Peyer's patch (tissue), 4 donors: Measurements from ENCODE around the gene C1QL2. TPM values are rescaled to one million over a fixed set of nuclear protein-coding genes. Genes with fewer than 3 reads are reported as not detected.

ENCODE experiments used
- DNase-seq, 3 donors: peaks; one replicate each; pipeline ENCODE4 v3.0.0-alpha.2; 2017 to 2019
- H3K27ac ChIP-seq, 4 donors: fragments of 200-600 bp; sonication (generic); one replicate each; pipeline ENCODE4 v1.5.1; 2016 to 2019
- H3K27me3 ChIP-seq, 2 donors: fragments of 200-600 bp; sonication (generic); one replicate each; pipeline ENCODE4 v1.5.1; 2019
- H3K36me3 ChIP-seq, 3 donors: fragments of 200-600 bp; sonication (generic); one replicate each; pipeline ENCODE4 v1.5.1; 2016 to 2019
- H3K4me1 ChIP-seq, 4 donors: fragments of 200-600 bp; sonication (generic); one replicate each; pipeline ENCODE4 v1.5.1; 2016 to 2019
- H3K4me3 ChIP-seq, 4 donors: fragments of 200-600 bp; sonication (generic); 1 replicate in 3 of 4; 2 replicates in 1 of 4; pipeline ENCODE4 v1.5.1; 2016 to 2019; ENCODE audit warnings: mild to moderate bottlenecking in 1 of 4
- H3K9me3 ChIP-seq, 4 donors: fragments of 200-600 bp; sonication (generic); one replicate each; pipeline ENCODE4 v1.5.1; 2016 to 2019; ENCODE audit warnings: mild to moderate bottlenecking in 1 of 4
- POLR2A ChIP-seq, 2 donors: fragments of 450-650 bp; IDR thresholded peaks; one replicate each; pipeline ENCODE4 v1.5.1; 2017; ENCODE audit warnings: antibody characterized with exemption in 2 of 2, mild to moderate bottlenecking in 2 of 2, moderate library complexity in 2 of 2
- total RNA-seq, 4 donors: library from RNA; depleted of rRNA; stranded (reverse); fragments of >200 nt; gene quantifications; one replicate each; pipeline ENCODE4 v1.1.0, GENCODE V29; 2016
- TF ChIP-seq, protein P1 (sequence below), 6 experiments: fragments of 450-650 bp in 4 of 6; fragments of 200-600 bp in 2 of 6; sonication (generic) in 1 of 6; IDR thresholded peaks; one replicate each; pipeline ENCODE4 v1.5.1; 2017 to 2019; ENCODE audit warnings: antibody characterized with exemption in 6 of 6, mild to moderate bottlenecking in 3 of 6, moderate library complexity in 1 of 6

Gene C1QL2
- total RNA-seq, 4 donors from 2014 or later = not detected

DNA sequence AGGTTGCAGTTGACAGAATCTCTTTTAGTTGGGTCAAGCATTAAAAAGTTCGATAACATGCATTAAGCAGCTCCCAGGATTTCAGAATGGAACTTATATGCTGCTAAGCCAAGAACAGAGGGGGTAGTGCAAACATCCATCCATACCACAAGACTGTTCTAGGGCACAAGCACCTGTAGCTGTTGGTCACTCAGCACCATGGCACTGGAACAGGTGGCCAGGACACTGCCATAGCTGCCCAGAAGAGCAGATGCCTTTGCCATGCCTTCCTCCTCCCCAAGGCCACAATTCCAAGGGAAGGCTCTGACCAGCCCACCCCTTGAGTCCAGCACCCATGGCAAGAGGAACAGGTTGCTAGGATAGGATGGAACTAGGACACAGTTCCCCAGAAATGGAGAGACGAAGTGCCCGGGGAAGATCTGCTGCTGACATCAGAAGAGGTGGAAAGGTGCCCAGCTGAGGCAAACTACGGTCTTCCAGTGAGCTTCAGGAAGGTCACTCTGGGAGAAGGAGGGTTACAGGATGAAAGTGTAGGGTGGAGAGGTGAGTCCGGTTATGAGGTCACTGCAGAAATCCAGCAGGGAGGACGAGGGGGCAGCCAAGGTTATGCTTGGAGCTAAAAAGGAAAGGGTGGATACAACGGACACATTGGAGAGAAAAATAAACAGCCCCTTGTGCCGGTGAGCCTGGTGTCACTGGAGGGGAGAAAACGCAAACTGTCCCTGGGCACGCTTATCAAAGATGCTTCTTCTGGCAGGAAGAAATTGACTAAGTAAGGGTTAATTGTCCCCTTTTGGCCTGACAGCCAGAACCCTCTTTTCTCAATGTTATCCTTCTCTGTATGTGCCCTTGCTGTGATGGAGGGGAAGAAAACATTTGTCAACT is 41.9 kb downstream of the C1QL2 start:
- Histone ChIP-seq H3K36me3 (no peaks in the 10 kb centered on the region), H3K27ac (no peak overlapping the region), H3K27me3 (no peaks in the 10 kb centered on the region), H3K9me3 (no peaks in the 10 kb centered on the region), H3K4me1 (no peaks in the 10 kb centered on the region), H3K4me3 (no peak overlapping the region)
- no peak for DNase-seq
- TF ChIP-seq, protein P1, sequence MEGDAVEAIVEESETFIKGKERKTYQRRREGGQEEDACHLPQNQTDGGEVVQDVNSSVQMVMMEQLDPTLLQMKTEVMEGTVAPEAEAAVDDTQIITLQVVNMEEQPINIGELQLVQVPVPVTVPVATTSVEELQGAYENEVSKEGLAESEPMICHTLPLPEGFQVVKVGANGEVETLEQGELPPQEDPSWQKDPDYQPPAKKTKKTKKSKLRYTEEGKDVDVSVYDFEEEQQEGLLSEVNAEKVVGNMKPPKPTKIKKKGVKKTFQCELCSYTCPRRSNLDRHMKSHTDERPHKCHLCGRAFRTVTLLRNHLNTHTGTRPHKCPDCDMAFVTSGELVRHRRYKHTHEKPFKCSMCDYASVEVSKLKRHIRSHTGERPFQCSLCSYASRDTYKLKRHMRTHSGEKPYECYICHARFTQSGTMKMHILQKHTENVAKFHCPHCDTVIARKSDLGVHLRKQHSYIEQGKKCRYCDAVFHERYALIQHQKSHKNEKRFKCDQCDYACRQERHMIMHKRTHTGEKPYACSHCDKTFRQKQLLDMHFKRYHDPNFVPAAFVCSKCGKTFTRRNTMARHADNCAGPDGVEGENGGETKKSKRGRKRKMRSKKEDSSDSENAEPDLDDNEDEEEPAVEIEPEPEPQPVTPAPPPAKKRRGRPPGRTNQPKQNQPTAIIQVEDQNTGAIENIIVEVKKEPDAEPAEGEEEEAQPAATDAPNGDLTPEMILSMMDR (IDR thresholded peaks at IDR 0.05) = no peak
- no peak for TF ChIP-seq POLR2A (IDR thresholded peaks at IDR 0.05)

DNA sequence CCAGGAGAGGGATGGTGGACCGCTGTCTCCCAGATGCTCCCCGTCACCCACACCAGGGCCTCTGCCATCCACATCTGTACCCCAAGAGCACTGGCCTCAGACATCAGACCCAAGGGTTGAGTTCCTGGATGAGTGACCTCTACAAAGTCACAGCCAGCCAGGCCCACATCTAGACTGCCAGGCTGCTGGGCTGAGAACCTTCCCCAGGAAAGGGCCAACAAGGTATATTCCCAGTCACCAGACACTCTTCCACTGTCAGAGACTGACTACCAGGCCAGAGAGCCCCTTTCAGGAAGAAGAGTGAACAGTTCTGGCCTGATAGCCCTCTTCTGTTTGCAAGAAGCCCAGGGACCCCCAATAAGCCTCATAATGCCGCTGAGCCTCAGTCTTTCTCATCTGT is 44.3 kb downstream of the C1QL2 start:
- H3K4me1 ChIP-seq = no peaks in the 10 kb centered on the region
- TF ChIP-seq, protein P1 (IDR thresholded peaks at IDR 0.05) = no peak
- TF ChIP-seq POLR2A (IDR thresholded peaks at IDR 0.05) = no peak
- no peaks in the 10 kb centered on the region for H3K36me3 ChIP-seq
- H3K9me3 ChIP-seq = peaks cover 0 to 6% (median 0%) of the 10 kb centered on the region in 4 donors
- H3K4me3 ChIP-seq = no peak overlapping the region
- no peak for DNase-seq
- H3K27ac ChIP-seq = no peak overlapping the region
- no peaks in the 10 kb centered on the region for H3K27me3 ChIP-seq

DNA sequence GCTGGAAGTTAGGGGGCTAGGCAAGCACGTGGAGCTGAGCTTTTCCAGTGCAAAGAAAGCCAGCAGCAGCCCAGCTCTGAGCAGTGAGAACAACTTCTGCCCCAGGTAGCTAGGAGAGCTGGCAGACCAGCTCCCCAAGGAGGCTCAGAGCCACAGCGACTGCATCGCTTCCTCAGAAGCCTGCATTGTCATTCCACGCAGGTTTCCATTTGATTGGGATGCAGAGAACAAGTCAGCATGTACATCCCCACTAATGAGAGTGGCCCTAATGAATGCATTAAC is 45.1 kb downstream of the C1QL2 start:
- no peaks in the 10 kb centered on the region for H3K27me3 ChIP-seq
- no peaks in the 10 kb centered on the region for H3K4me1 ChIP-seq
- no peak for DNase-seq
- peaks cover 0 to 6% (median 0%) of the 10 kb centered on the region in 4 donors for H3K9me3 ChIP-seq
- H3K27ac ChIP-seq = no peak overlapping the region
- TF ChIP-seq, protein P1 (IDR thresholded peaks at IDR 0.05) = no peak
- no peak for TF ChIP-seq POLR2A (IDR thresholded peaks at IDR 0.05)
- no peak overlapping the region for H3K4me3 ChIP-seq
- no peaks in the 10 kb centered on the region for H3K36me3 ChIP-seq

DNA sequence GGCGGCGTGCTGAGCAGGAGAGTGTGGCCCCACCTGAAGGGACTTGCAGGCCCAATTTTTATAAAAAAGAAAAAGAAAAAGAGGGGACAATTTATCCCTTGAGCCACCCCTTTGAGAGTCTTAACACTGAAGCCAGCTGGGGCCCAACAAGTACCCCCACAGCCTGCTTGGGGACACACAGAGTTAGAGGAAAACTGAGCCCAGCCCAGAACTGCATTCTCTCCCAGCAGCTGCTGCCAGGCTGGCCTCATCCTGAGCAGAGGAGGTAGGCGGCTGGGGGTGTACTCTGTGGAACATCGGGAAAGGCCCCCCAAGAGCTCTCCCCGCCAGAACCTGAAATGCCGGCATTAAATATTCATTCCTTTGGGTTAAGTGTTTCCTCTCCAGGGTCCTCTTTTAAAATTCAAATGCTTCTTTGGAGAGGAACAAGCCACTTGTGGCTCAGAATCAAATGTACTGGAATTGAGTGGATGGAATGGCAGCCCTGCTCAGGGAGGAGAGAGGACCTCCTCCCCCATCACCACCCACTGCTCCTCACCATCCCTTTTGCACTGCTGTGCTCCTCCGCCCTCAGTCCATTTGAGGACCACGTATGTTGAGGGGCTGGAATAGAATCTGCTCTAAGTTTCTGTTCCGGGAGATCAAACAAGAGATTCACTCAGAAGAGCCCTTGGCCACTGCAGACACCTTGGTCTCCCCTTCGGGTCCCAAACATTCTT is 45.6 kb downstream of the C1QL2 start:
- Histone ChIP-seq H3K27ac (no peak overlapping the region), H3K27me3 (no peaks in the 10 kb centered on the region), H3K4me3 (no peak overlapping the region), H3K4me1 (no peaks in the 10 kb centered on the region), H3K36me3 (no peaks in the 10 kb centered on the region), H3K9me3 (peaks cover 0 to 6% (median 0%) of the 10 kb centered on the region in 4 donors)
- TF ChIP-seq POLR2A (IDR thresholded peaks at IDR 0.05) = no peak
- TF ChIP-seq, protein P1 (IDR thresholded peaks at IDR 0.05) = no peak
- DNase-seq = no peak

DNA sequence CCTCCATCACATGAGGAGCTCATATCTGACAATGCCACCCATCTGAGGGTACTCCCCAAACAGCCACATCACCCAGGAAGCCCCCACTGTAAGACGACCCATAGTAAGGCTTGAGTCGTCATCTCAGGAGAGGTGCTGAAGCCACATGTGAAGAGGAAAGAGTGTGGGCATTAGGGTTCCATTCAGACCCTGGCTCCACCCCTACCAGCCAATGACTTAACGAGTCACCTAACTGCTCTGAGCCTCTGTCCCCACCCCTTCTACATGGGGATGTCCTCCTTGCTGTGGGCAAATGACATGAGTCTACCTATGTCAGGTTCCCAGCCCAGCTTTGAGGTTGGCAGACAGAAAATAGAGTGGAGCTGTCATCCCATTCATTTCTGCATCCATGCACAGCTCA is 46.3 kb downstream of the C1QL2 start:
- H3K27ac ChIP-seq = no peak overlapping the region
- no peaks in the 10 kb centered on the region for H3K36me3 ChIP-seq
- DNase-seq = no peak
- H3K4me1 ChIP-seq = no peaks in the 10 kb centered on the region
- TF ChIP-seq, protein P1 (IDR thresholded peaks at IDR 0.05) = no peak
- no peak for TF ChIP-seq POLR2A (IDR thresholded peaks at IDR 0.05)
- no peak overlapping the region for H3K4me3 ChIP-seq
- peaks cover 0 to 6% (median 0%) of the 10 kb centered on the region in 4 donors for H3K9me3 ChIP-seq
- H3K27me3 ChIP-seq = no peaks in the 10 kb centered on the region
